OCI-LY1 (cell line): Measurements from ENCODE around the gene CCDC159.

Source experiments
- EZH2 ChIP-seq: fragments of 200-600 bp; sonication (generic), shearing (Covaris generic); IDR thresholded peaks from 2 replicates; pipeline ENCODE4 v1.8.0; 2017; ENCODE audit warnings: borderline replicate concordance, mixed run types, mild to moderate bottlenecking, antibody characterized with exemption, low read length, moderate library complexity, mixed read lengths
- TF ChIP-seq, protein P1 (sequence below): fragments of 200-600 bp; sonication (generic), shearing (Covaris generic); IDR thresholded peaks from 2 replicates; pipeline ENCODE4 v1.5.1; 2017; ENCODE audit warnings: mild to moderate bottlenecking, antibody characterized with exemption, low read length, moderate library complexity, mixed read lengths

- TF ChIP-seq, protein P1, sequence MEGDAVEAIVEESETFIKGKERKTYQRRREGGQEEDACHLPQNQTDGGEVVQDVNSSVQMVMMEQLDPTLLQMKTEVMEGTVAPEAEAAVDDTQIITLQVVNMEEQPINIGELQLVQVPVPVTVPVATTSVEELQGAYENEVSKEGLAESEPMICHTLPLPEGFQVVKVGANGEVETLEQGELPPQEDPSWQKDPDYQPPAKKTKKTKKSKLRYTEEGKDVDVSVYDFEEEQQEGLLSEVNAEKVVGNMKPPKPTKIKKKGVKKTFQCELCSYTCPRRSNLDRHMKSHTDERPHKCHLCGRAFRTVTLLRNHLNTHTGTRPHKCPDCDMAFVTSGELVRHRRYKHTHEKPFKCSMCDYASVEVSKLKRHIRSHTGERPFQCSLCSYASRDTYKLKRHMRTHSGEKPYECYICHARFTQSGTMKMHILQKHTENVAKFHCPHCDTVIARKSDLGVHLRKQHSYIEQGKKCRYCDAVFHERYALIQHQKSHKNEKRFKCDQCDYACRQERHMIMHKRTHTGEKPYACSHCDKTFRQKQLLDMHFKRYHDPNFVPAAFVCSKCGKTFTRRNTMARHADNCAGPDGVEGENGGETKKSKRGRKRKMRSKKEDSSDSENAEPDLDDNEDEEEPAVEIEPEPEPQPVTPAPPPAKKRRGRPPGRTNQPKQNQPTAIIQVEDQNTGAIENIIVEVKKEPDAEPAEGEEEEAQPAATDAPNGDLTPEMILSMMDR, result no peak
- TF ChIP-seq EZH2, result no peak
Measured at GRCh38 chr19:11356676-11357550, 10.6 kb downstream of the CCDC159 start.
